K562 (cell line): Measurements from ENCODE around the gene MDM1. TPM values are rescaled to one million over a fixed set of nuclear protein-coding genes. Genes with fewer than 3 reads are reported as not detected.
A peak's percentile ranks its signal among the peaks of the same experiment; 100 is the strongest.

Experiments used
- BACH1 ChIP-seq: fragments of 200-800 bp; sonication (Bioruptor generic); IDR thresholded peaks from 2 replicates; pipeline ENCODE4 v1.6.1; 2016; ENCODE audit warnings: missing genetic modification characterization, missing compliant biosample characterization
- BRF1 ChIP-seq: IDR thresholded peaks from 3 replicates; pipeline ENCODE4 v1.6.1; 2011; ENCODE audit warnings: borderline replicate concordance, mild to moderate bottlenecking; ENCODE audit not compliant: insufficient read length; ENCODE audit errors: extremely low read depth
- C11orf30 ChIP-seq: fragments of 450-650 bp; IDR thresholded peaks from 2 replicates; pipeline ENCODE4 v1.6.1; 2016; ENCODE audit warnings: low read depth, mild to moderate bottlenecking
- CAMTA2 ChIP-seq: fragments of 250-450 bp; sonication (Bioruptor Pico); conservative IDR thresholded peaks from 2 replicates; pipeline ENCODE4 v1.5.1; 2022
- EHMT2 ChIP-seq: fragments of 450-650 bp; IDR thresholded peaks from 2 replicates; pipeline ENCODE4 v1.6.1; 2018; ENCODE audit warnings: antibody characterized with exemption
- HNRNPUL1 ChIP-seq: fragments of 200-400 bp; formaldehyde crosslinking; IDR thresholded peaks from 2 replicates; pipeline ENCODE4 v1.6.1; 2017; ENCODE audit warnings: low read length
- JUNB ChIP-seq: fragments of 450-650 bp; formaldehyde crosslinking; conservative IDR thresholded peaks from 2 replicates; pipeline ENCODE4 v1.4.0; 2020; ENCODE audit warnings: mild to moderate bottlenecking
- JUND ChIP-seq, 2 experiments: IDR thresholded peaks; 2 replicates in 1 of 2; 3 replicates in 1 of 2; pipeline ENCODE4 v1.6.1; 2011; ENCODE audit warnings: borderline replicate concordance in 2 of 2, low read depth in 2 of 2, low read length in 2 of 2, improper control_type of control experiment in 1 of 2, missing biosample characterization in 1 of 2, missing genetic modification characterization in 1 of 2, missing genetic modification reagents in 1 of 2
- KAT8 ChIP-seq: fragments of 450-650 bp; IDR thresholded peaks from 2 replicates; pipeline ENCODE4 v1.6.1; 2016; ENCODE audit warnings: low read depth, mild to moderate bottlenecking
- NR4A1 ChIP-seq, 2 experiments: fragments of 250-450 bp in 1 of 2; fragments of 450-650 bp in 1 of 2; sonication (Bioruptor Pico) in 1 of 2; IDR thresholded peaks; 2 replicates each; pipeline versions ENCODE4 v1.4.0 to v1.6.1; 2016 to 2020; ENCODE audit warnings: mild to moderate bottlenecking in 2 of 2, missing compliant biosample characterization in 1 of 2, missing genetic modification characterization in 1 of 2, moderate library complexity in 1 of 2
- PHF8 ChIP-seq: fragments of 200-600 bp; sonication (generic); IDR thresholded peaks from 2 replicates; pipeline ENCODE4 v1.6.1; 2012; ENCODE audit warnings: mixed run types, mild to moderate bottlenecking, inconsistent platforms, low read length, moderate library complexity, borderline replicate concordance
- PRPF4 ChIP-seq: fragments of 200-400 bp; formaldehyde crosslinking; IDR thresholded peaks from one replicate; pipeline ENCODE4 v1.6.1; 2017; ENCODE audit warnings: low read length, low read depth, mild to moderate bottlenecking; ENCODE audit not compliant: insufficient read depth, poor library complexity, severe bottlenecking
- RNF2 ChIP-seq: sonication (generic); IDR thresholded peaks from 2 replicates; pipeline ENCODE4 v1.6.1; 2016
- SIN3B ChIP-seq: fragments of 450-650 bp; IDR thresholded peaks from 2 replicates; pipeline ENCODE4 v1.6.1; 2017; ENCODE audit warnings: low read depth, mild to moderate bottlenecking, moderate library complexity
- SRSF7 ChIP-seq: fragments of 200-400 bp; formaldehyde crosslinking; optimal IDR thresholded peaks from 2 replicates; pipeline ENCODE3; 2017; ENCODE audit warnings: mild to moderate bottlenecking, low read depth, low read length
- TAF9B ChIP-seq: fragments of 450-650 bp; IDR thresholded peaks from 2 replicates; pipeline ENCODE4 v1.6.1; 2018; ENCODE audit warnings: mild to moderate bottlenecking; ENCODE audit not compliant: partially characterized antibody
- ZBTB9 ChIP-seq: fragments of 450-650 bp; formaldehyde crosslinking; IDR thresholded peaks from 2 replicates; pipeline ENCODE4 v1.4.0; 2020; ENCODE audit warnings: mild to moderate bottlenecking, moderate library complexity
- ZFP36 ChIP-seq: fragments of 150-350 bp; IDR thresholded peaks from 2 replicates; pipeline ENCODE4 v1.6.1; 2018; ENCODE audit warnings: low read length, low read depth; ENCODE audit not compliant: partially characterized antibody
- ZNF165 ChIP-seq: fragments of 250-450 bp; sonication (Bioruptor Pico); IDR thresholded peaks from 2 replicates; pipeline ENCODE4 v1.4.0; 2020; ENCODE audit warnings: borderline replicate concordance
- ZNF23 ChIP-seq: fragments of 250-450 bp; sonication (Bioruptor Pico); IDR thresholded peaks from 2 replicates; pipeline ENCODE4 v1.4.0; 2020; ENCODE audit warnings: mild to moderate bottlenecking
- ZNF347 ChIP-seq: fragments of 450-650 bp; formaldehyde crosslinking; IDR thresholded peaks from 2 replicates; pipeline ENCODE4 v1.4.0; 2020; ENCODE audit warnings: low read depth, mild to moderate bottlenecking, moderate library complexity
- polyA plus RNA-seq, 8 experiments: library from polyadenylated mRNA; depleted of rRNA in 4 of 8; stranded (reverse) in 5 of 8; unstranded in 3 of 8; fragments of >200 nt; fragmentation: Nextera tagmentation in 2 of 8; fragmentation: Illumina TruSeq in 1 of 8; extraction: Ambion mirVana in 2 of 8; extraction: Trizol in 1 of 8; gene quantifications; 2 replicates each; pipeline versions ENCODE4 v1.2.1 to v1.2.3, GENCODE V29; 2011 to 2014; ENCODE audit warnings: inconsistent platforms in 1 of 8, missing spikeins in 1 of 8
- total RNA-seq, 7 experiments: library from RNA; depleted of rRNA in 6 of 7; stranded (reverse); fragments of >200 nt in 6 of 7; fragmentation: Illumina TruSeq in 2 of 7; extraction: Trizol in 2 of 7; gene quantifications; 2 replicates each; pipeline versions ENCODE4 v1.2.1 to v1.2.3, GENCODE V29; 2011 to 2021; ENCODE audit warnings: low replicate concordance in 1 of 7
- TF ChIP-seq, protein P1 (sequence below): sonication (generic); formaldehyde crosslinking; IDR thresholded peaks from 2 replicates; pipeline ENCODE4 v1.8.1; 2023; ENCODE audit warnings: missing genetic modification reagents, mild to moderate bottlenecking, borderline replicate concordance

MDM1 gene
- total and polyA plus RNA-seq, 9 of the 15 experiments (the other 6 are each of a cell fraction or from before 2014, with no cell fraction given): 7.5 to 16.8 (median 13.1) TPM

GRCh38 chr12:68319988-68320623 is 12.1 kb downstream of the MDM1 start (continued):
- TF ChIP-seq, protein P1, sequence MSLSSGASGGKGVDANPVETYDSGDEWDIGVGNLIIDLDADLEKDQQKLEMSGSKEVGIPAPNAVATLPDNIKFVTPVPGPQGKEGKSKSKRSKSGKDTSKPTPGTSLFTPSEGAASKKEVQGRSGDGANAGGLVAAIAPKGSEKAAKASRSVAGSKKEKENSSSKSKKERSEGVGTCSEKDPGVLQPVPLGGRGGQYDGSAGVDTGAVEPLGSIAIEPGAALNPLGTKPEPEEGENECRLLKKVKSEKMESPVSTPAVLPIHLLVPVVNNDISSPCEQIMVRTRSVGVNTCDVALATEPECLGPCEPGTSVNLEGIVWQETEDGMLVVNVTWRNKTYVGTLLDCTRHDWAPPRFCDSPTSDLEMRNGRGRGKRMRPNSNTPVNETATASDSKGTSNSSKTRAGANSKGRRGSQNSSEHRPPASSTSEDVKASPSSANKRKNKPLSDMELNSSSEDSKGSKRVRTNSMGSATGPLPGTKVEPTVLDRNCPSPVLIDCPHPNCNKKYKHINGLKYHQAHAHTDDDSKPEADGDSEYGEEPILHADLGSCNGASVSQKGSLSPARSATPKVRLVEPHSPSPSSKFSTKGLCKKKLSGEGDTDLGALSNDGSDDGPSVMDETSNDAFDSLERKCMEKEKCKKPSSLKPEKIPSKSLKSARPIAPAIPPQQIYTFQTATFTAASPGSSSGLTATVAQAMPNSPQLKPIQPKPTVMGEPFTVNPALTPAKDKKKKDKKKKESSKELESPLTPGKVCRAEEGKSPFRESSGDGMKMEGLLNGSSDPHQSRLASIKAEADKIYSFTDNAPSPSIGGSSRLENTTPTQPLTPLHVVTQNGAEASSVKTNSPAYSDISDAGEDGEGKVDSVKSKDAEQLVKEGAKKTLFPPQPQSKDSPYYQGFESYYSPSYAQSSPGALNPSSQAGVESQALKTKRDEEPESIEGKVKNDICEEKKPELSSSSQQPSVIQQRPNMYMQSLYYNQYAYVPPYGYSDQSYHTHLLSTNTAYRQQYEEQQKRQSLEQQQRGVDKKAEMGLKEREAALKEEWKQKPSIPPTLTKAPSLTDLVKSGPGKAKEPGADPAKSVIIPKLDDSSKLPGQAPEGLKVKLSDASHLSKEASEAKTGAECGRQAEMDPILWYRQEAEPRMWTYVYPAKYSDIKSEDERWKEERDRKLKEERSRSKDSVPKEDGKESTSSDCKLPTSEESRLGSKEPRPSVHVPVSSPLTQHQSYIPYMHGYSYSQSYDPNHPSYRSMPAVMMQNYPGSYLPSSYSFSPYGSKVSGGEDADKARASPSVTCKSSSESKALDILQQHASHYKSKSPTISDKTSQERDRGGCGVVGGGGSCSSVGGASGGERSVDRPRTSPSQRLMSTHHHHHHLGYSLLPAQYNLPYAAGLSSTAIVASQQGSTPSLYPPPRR (CRISPR knock-in tag): no peak
- TF ChIP-seq BRF1 (no peak), ZBTB9 (CRISPR knock-in tag) (no peak), JUND (IDR thresholded peaks at IDR 0.05; ENCODE audit: borderline replicate concordance, low read depth, low read length) (no peak), JUND (tag; IDR thresholded peaks at IDR 0.05; ENCODE audit: borderline replicate concordance, low read depth, low read length) (peak; percentile 23; the same call in 1 of the 3 replicates), ZNF23 (no peak), ZNF347 (CRISPR knock-in tag) (no peak), BACH1 (tag) (no peak; the same call in 1 of the 2 replicates), TAF9B (no peak), EHMT2 (no peak), ZNF165 (CRISPR knock-in tag) (no peak), CAMTA2 (CRISPR knock-in tag) (no peak), PRPF4 (no peak), KAT8 (no peak), ZFP36 (no peak), PHF8 (no peak), C11orf30 (peak; percentile 79), RNF2 (no peak), SRSF7 (no peak), HNRNPUL1 (no peak), SIN3B (no peak), NR4A1 (CRISPR knock-in tag; IDR thresholded peaks at IDR 0.05) (no peak), NR4A1 (tag; IDR thresholded peaks at IDR 0.05) (peak; percentile 67; the same call in 1 of the 2 replicates), JUNB (CRISPR knock-in tag) (no peak)
